ENCODE results near the gene RAD54L.

GRCh38 chr1:46220808-46221207, 26.8 kb upstream of the RAD54L start:
- no peak for TF ChIP-seq POLR2AphosphoS5 (IDR thresholded peaks at IDR 0.05; ENCODE audit: low read depth, low read length)
- TF ChIP-seq POLR2A (IDR thresholded peaks at IDR 0.05; ENCODE audit: low read depth, low read length): no peak
- TF ChIP-seq TAF1 (IDR thresholded peaks at IDR 0.05; ENCODE audit: low read depth, low read length): no peak

All from GM12891 (cell line).